ENCODE data around the gene SNX5. TPM values are rescaled to one million over a fixed set of nuclear protein-coding genes. Genes with fewer than 3 reads are reported as not detected.

The SNX5 gene
- total RNA-seq, 1 donor from 2014 or later, result 106 TPM

GRCh38 chr20:17957505-17958363 lies 10.9 kb downstream of the SNX5 start:
- Mint-ChIP-seq H3K4me3 (ENCODE audit: low read depth) (no peak overlapping the region), H3K36me3 (ENCODE audit: insufficient read depth) (peaks cover 26% of the 10 kb centered on the region), H3K4me1 (ENCODE audit: low read depth) (peaks cover 66% of the 10 kb centered on the region), H3K9me3 (ENCODE audit: low read depth) (no peaks in the 10 kb centered on the region), H3K27ac (no peak overlapping the region), H3K27me3 (no peaks in the 10 kb centered on the region)
- no peak for DNase-seq (ENCODE audit: low spot score, unreplicated experiment)
- no peak for TF ChIP-seq CTCF (IDR thresholded peaks at IDR 0.05; ENCODE audit: unreplicated experiment)

- Mint-ChIP-seq H3K9me3 (ENCODE audit: low read depth) (no peaks in the 10 kb centered on the region), H3K27ac (no peak overlapping the region), H3K27me3 (no peaks in the 10 kb centered on the region), H3K4me3 (ENCODE audit: low read depth) (no peak overlapping the region), H3K4me1 (ENCODE audit: low read depth) (peaks cover 52% of the 10 kb centered on the region), H3K36me3 (ENCODE audit: insufficient read depth) (peaks cover 30% of the 10 kb centered on the region)
- TF ChIP-seq CTCF (IDR thresholded peaks at IDR 0.05; ENCODE audit: unreplicated experiment), result no peak
- DNase-seq (ENCODE audit: low spot score, unreplicated experiment), result no peak
Observed at GRCh38 chr20:17956099-17956685, 12.4 kb downstream of the SNX5 start.

- DNase-seq (ENCODE audit: low spot score, unreplicated experiment), result no peak
- Mint-ChIP-seq H3K27me3 (no peaks in the 10 kb centered on the region), H3K4me3 (ENCODE audit: low read depth) (no peak overlapping the region), H3K36me3 (ENCODE audit: insufficient read depth) (peaks cover 34% of the 10 kb centered on the region), H3K27ac (peak overlapping the region; percentile 91), H3K4me1 (ENCODE audit: low read depth) (peaks cover 45% of the 10 kb centered on the region), H3K9me3 (ENCODE audit: low read depth) (no peaks in the 10 kb centered on the region)
- TF ChIP-seq CTCF (IDR thresholded peaks at IDR 0.05; ENCODE audit: unreplicated experiment), result no peak
Observed at GRCh38 chr20:17955302-17955701, 13.3 kb downstream of the SNX5 start.

GRCh38 chr20:17953935-17954334 lies 14.7 kb downstream of the SNX5 start:
- no peaks in the 10 kb centered on the region for H3K27me3 Mint-ChIP-seq
- no peak overlapping the region for H3K4me3 Mint-ChIP-seq (ENCODE audit: low read depth)
- no peak for TF ChIP-seq CTCF (IDR thresholded peaks at IDR 0.05; ENCODE audit: unreplicated experiment)
- peaks cover 33% of the 10 kb centered on the region for H3K4me1 Mint-ChIP-seq (ENCODE audit: low read depth)
- H3K9me3 Mint-ChIP-seq (ENCODE audit: low read depth), result no peaks in the 10 kb centered on the region
- no peak for DNase-seq (ENCODE audit: low spot score, unreplicated experiment)
- peaks cover 39% of the 10 kb centered on the region for H3K36me3 Mint-ChIP-seq (ENCODE audit: insufficient read depth)
- H3K27ac Mint-ChIP-seq, result peak overlapping the region; percentile 60

- Mint-ChIP-seq H3K36me3 (ENCODE audit: insufficient read depth) (peaks cover 44% of the 10 kb centered on the region), H3K27ac (peak overlapping the region; percentile 69)
Observed at GRCh38 chr20:17952692-17953684, 15.6 kb downstream of the SNX5 start.

More at GRCh38 chr20:17952692-17953684, 15.6 kb downstream of the SNX5 start:
- DNase-seq (ENCODE audit: low spot score, unreplicated experiment), result no peak
- no peaks in the 10 kb centered on the region for H3K27me3 Mint-ChIP-seq
- peaks cover 26% of the 10 kb centered on the region for H3K4me1 Mint-ChIP-seq (ENCODE audit: low read depth)
- H3K4me3 Mint-ChIP-seq (ENCODE audit: low read depth), result no peak overlapping the region
- H3K9me3 Mint-ChIP-seq (ENCODE audit: low read depth), result no peaks in the 10 kb centered on the region
- no peak for TF ChIP-seq CTCF (IDR thresholded peaks at IDR 0.05; ENCODE audit: unreplicated experiment)
